A549 (cell line): ENCODE data around the gene KIAA0232. TPM values are rescaled to one million over a fixed set of nuclear protein-coding genes. Genes with fewer than 3 reads are reported as not detected.

ENCODE experiments used
- ATAC-seq, 2 experiments: fragments of 200-7000 bp in 1 of 2; fragments of >200 bp in 1 of 2; cut with Nextera tagmentation in 1 of 2; cut with Tn5 transposase in 1 of 2; 3 replicates each; pipeline versions ENCODE4 v1.8.0 to v1.9.1; 2018 to 2020; ENCODE audit warnings: mild to moderate bottlenecking in 1 of 2, moderate library complexity in 1 of 2
- CTCF ChIA-PET: fragments of 300-600 bp; sonication (Branson Sonifier 250); formaldehyde crosslinking; extraction: SDS; loops from one replicate; lab custom pipeline; 2021; ENCODE audit warnings: antibody characterized with exemption, inconsistent platforms; lab: Yijun Ruan, JAX
- POLR2A ChIA-PET: fragments of 350-600 bp; formaldehyde crosslinking; extraction: SDS; loops from one replicate; lab custom pipeline; 2021; ENCODE audit warnings: antibody characterized with exemption, inconsistent platforms; lab: Yijun Ruan, JAX
- DNase-seq, 2 experiments: peaks; one replicate each; pipeline versions ENCODE4 v3.0.0 to v3.0.0-alpha.2; 2011 to 2016; ENCODE audit warnings: low read depth in 1 of 2, low spot score in 1 of 2
- FAIRE-seq: peaks from 2 replicates; lab custom pipeline; 2011; peaks lifted over from hg19 to GRCh38; lab: Jason Lieb, UNC
- H3K27ac ChIP-seq, 2 experiments: fragments of >200 bp; sonication (Bioruptor Twin); formaldehyde crosslinking; 3 replicates each; pipeline ENCODE4 v1.5.1; 2016 to 2017
- H3K4me1 ChIP-seq: fragments of >200 bp; sonication (Bioruptor Twin); formaldehyde crosslinking; 3 replicates; pipeline ENCODE4 v1.6.1; 2016
- H3K4me2 ChIP-seq: fragments of >200 bp; sonication (Bioruptor Twin); formaldehyde crosslinking; 3 replicates; pipeline ENCODE4 v1.6.1; 2016
- H3K4me3 ChIP-seq: fragments of >200 bp; sonication (Bioruptor Twin); formaldehyde crosslinking; 3 replicates; pipeline ENCODE4 v1.5.1; 2016
- H3K9me3 ChIP-seq: fragments of >200 bp; sonication (Bioruptor Twin); formaldehyde crosslinking; 3 replicates; pipeline ENCODE4 v1.6.1; 2016
- CHD2 ChIP-seq: fragments of 150-350 bp; IDR thresholded peaks from 2 replicates; pipeline ENCODE4 v1.6.1; 2014; ENCODE audit warnings: low read length; ENCODE audit not compliant: partially characterized antibody
- CTCF ChIP-seq: fragments of >200 bp; sonication (Bioruptor Twin); formaldehyde crosslinking; IDR thresholded peaks from 3 replicates; pipeline ENCODE4 v1.5.1; 2016
- E2F6 ChIP-seq: IDR thresholded peaks from 2 replicates; pipeline ENCODE4 v1.6.1; 2012; ENCODE audit warnings: low read depth, borderline replicate concordance
- EHF ChIP-seq: fragments of 250-450 bp; sonication (Bioruptor Pico); IDR thresholded peaks from 2 replicates; pipeline ENCODE4 v1.5.0; 2020; ENCODE audit warnings: mild to moderate bottlenecking
- FOSB ChIP-seq: fragments of 250-450 bp; sonication (Bioruptor Pico); IDR thresholded peaks from 2 replicates; pipeline ENCODE4 v1.5.0; 2020; ENCODE audit warnings: mild to moderate bottlenecking, moderate library complexity
- FOSL2 ChIP-seq, 2 experiments: fragments of 450-650 bp in 1 of 2; fragments of >200 bp in 1 of 2; sonication (Bioruptor Twin) in 1 of 2; formaldehyde crosslinking; IDR thresholded peaks; 2 replicates each; pipeline versions ENCODE4 v1.5.0 to v1.6.1; 2016 to 2020; ENCODE audit warnings: mild to moderate bottlenecking in 1 of 2, moderate library complexity in 1 of 2
- JUN ChIP-seq, 2 experiments: fragments of >200 bp; sonication (Bioruptor Twin); formaldehyde crosslinking; IDR thresholded peaks; 2 replicates in 1 of 2; 3 replicates in 1 of 2; pipeline ENCODE4 v1.6.1; 2016 to 2017
- KDM1A ChIP-seq: fragments of 200-600 bp; sonication (generic); IDR thresholded peaks from 2 replicates; pipeline ENCODE4 v1.6.1; 2016; ENCODE audit warnings: low read depth, mild to moderate bottlenecking
- KDM5A ChIP-seq: fragments of 200-600 bp; sonication (generic); IDR thresholded peaks from 2 replicates; pipeline ENCODE4 v1.6.1; 2016; ENCODE audit warnings: antibody characterized with exemption, mild to moderate bottlenecking
- MAX ChIP-seq: IDR thresholded peaks from 2 replicates; pipeline ENCODE4 v1.6.1; 2012
- MYC ChIP-seq: IDR thresholded peaks from 2 replicates; pipeline ENCODE4 v1.6.1; 2012; ENCODE audit warnings: mild to moderate bottlenecking, inconsistent platforms, low read length, improper control_type of control experiment, borderline replicate concordance
- NFE2L2 ChIP-seq: fragments of 150-350 bp; conservative IDR thresholded peaks from 2 replicates; pipeline ENCODE4 v1.6.1; 2014; ENCODE audit warnings: low read length
- NPAS2 ChIP-seq: fragments of 250-450 bp; sonication (Bioruptor Pico); IDR thresholded peaks from 2 replicates; pipeline ENCODE4 v1.8.0; 2022; ENCODE audit warnings: mild to moderate bottlenecking, moderate library complexity, borderline replicate concordance
- POLR2A ChIP-seq: IDR thresholded peaks from 2 replicates; pipeline ENCODE4 v1.6.1; 2012; ENCODE audit warnings: mild to moderate bottlenecking, low read length
- POLR2AphosphoS2 ChIP-seq: conservative IDR thresholded peaks from 2 replicates; pipeline ENCODE4 v1.6.1; 2012; ENCODE audit warnings: low read length, improper control_type of control experiment, inconsistent platforms
- RCOR1 ChIP-seq: fragments of 150-350 bp; IDR thresholded peaks from 2 replicates; pipeline ENCODE4 v1.6.1; 2014; ENCODE audit warnings: antibody characterized with exemption, low read length, low read depth
- USF2 ChIP-seq: fragments of 450-650 bp; IDR thresholded peaks from 2 replicates; pipeline ENCODE4 v1.6.1; 2014; ENCODE audit warnings: antibody characterized with exemption
- ZNF302 ChIP-seq: fragments of 250-450 bp; sonication (Bioruptor Pico); IDR thresholded peaks from 2 replicates; pipeline ENCODE4 v1.9.0; 2021; ENCODE audit warnings: inconsistent platforms, mild to moderate bottlenecking, moderate library complexity
- ZSCAN20 ChIP-seq: fragments of 250-450 bp; sonication (Bioruptor Pico); IDR thresholded peaks from 2 replicates; pipeline ENCODE4 v1.8.0; 2022; ENCODE audit warnings: mild to moderate bottlenecking, moderate library complexity
- WGBS: methylation state at CpG from one replicate; pipeline ENCODE4 v1.1.6; 2017; ENCODE audit errors: missing lambda C conversion rate; 5-methylcytosine and 5-hydroxymethylcytosine counted together
- polyA plus RNA-seq, 4 experiments: library from polyadenylated mRNA; depleted of rRNA in 3 of 4; stranded (reverse); fragments of >200 nt; fragmentation: RNase III in 1 of 4; extraction: RNeasy Plus Mini Kit Qiagen cat#74134 plus additional on column Dnase treatment in 1 of 4; gene quantifications; 2 replicates in 3 of 4; 3 replicates in 1 of 4; pipeline ENCODE4 v1.2.3, GENCODE V29; 2011 to 2017

The KIAA0232 gene
- polyA plus RNA-seq, 2 of the 4 experiments (the other 2 are of a cell fraction) = 9.3 to 21.5 TPM

GRCh38 chr4:6878451-6879059 lies 96.0 kb downstream of the KIAA0232 start:
- Histone ChIP-seq H3K9me3 (no peaks in the 10 kb centered on the region), H3K27ac (no peak overlapping the region), H3K4me2 (no peak overlapping the region), H3K4me3 (no peak overlapping the region), H3K4me1 (no peaks in the 10 kb centered on the region)
- ChIA-PET POLR2A (no interaction called here), CTCF (interaction anchor here (1.9 kb wide), 1 partner anchor 158 kb away, joined by 7 read pairs; no protein-coding TSS in a partner anchor)
- WGBS = 86% methylated on average over 11 of the region's 11 CpGs
- FAIRE-seq (no peak), DNase-seq (no peak), ATAC-seq (no peak)
- no peak for TF ChIP-seq CHD2
- no peak for TF ChIP-seq RCOR1
- no peak for TF ChIP-seq CTCF
- TF ChIP-seq ZNF302 (CRISPR knock-in tag) = no peak
- no peak for TF ChIP-seq MYC
- TF ChIP-seq ZSCAN20 = no peak
- TF ChIP-seq E2F6 = no peak

- POLR2A ChIA-PET = no interaction called here
- ATAC-seq (no peak), DNase-seq (no peak)
- Histone ChIP-seq H3K9me3 (no peaks in the 10 kb centered on the region), H3K4me2 (no peak overlapping the region), H3K4me1 (peaks cover 3% of the 10 kb centered on the region; the same call in 1 of the 3 replicates)
- 88% methylated on average over 7 of the region's 7 CpGs for WGBS
- CTCF ChIA-PET = no interaction called here
- TF ChIP-seq KDM1A (no peak), NPAS2 (no peak), MAX (no peak), KDM5A (no peak), CHD2 (no peak), JUN (IDR thresholded peaks at IDR 0.05) (no peak)
- TF ChIP-seq, all 56 proteins: peak for 0
- no peak for FAIRE-seq
- Histone ChIP-seq H3K4me3 (no peak overlapping the region), H3K27ac (no peak overlapping the region)
These were observed 98.2 kb downstream of the KIAA0232 start for GRCh38 chr4:6880691-6881090.

GRCh38 chr4:6881908-6882307 lies 99.4 kb downstream of the KIAA0232 start:
- 94% methylated on average over 16 of the region's 16 CpGs for WGBS
- no peak overlapping the region for H3K4me3 ChIP-seq
- H3K9me3 ChIP-seq = no peaks in the 10 kb centered on the region
- H3K4me1 ChIP-seq = peaks cover 11% of the 10 kb centered on the region; the same call in 2 of the 3 replicates
- H3K4me2 ChIP-seq = no peak overlapping the region
- no peak for DNase-seq
- no peak for ATAC-seq
- FAIRE-seq = no peak
- no peak overlapping the region for H3K27ac ChIP-seq
- ChIA-PET POLR2A (no interaction called here), CTCF (interaction anchor here (1.0 to 7.4 kb wide), 3 partner anchors 9 to 162 kb away, joined by 4 to 62 read pairs (median 5); no protein-coding TSS in a partner anchor)
- TF ChIP-seq FOSB (CRISPR knock-in tag) (no peak), POLR2A (no peak)

- no peak for DNase-seq
- POLR2A ChIA-PET = no interaction called here
- peaks cover 11% of the 10 kb centered on the region; the same call in 2 of the 3 replicates for H3K4me1 ChIP-seq
- no peak overlapping the region for H3K27ac ChIP-seq
- H3K4me2 ChIP-seq = no peak overlapping the region
- 77% methylated on average over 3 of the region's 3 CpGs for WGBS
- TF ChIP-seq POLR2AphosphoS2 (no peak), ZSCAN20 (no peak), EHF (no peak), FOSL2 (IDR thresholded peaks at IDR 0.05) (no peak), FOSL2 (CRISPR knock-in tag; IDR thresholded peaks at IDR 0.05) (no peak), KDM5A (no peak), USF2 (no peak), NFE2L2 (no peak), KDM1A (no peak)
- H3K9me3 ChIP-seq = no peaks in the 10 kb centered on the region
- no peak for FAIRE-seq
- ATAC-seq = no peak
- H3K4me3 ChIP-seq = no peak overlapping the region
- CTCF ChIA-PET = interaction anchor here (0.9 to 7.4 kb wide), 4 partner anchors 11 to 187 kb away, joined by 3 to 62 read pairs (median 4); no protein-coding TSS in a partner anchor
These were observed 101.9 kb downstream of the KIAA0232 start for GRCh38 chr4:6884341-6884870.
